Cerebellar cortex (tissue), 1 donor: ENCODE results near the gene AMMECR1L.
"Not testable (repeated sequence)": the region's sequence is repeated elsewhere in the genome, so short reads cannot be mapped to it uniquely, and the experiment has no call there.

Experiments used
- DNase-seq: peaks from one replicate; pipeline ENCODE4 v3.0.0-alpha.2; 2015; ENCODE audit warnings: low spot score

The AMMECR1L gene

GRCh38 chr2:127885780-127886592, at the start of gene AMMECR1L:
AMMECR1L (minus strand) TSS chr2:127885956; CDS start chr2:127874234, 11,722 bp downstream.
- DNase-seq = peak; percentile 80

GRCh38 chr2:127935337-127935736, 49.6 kb upstream of the AMMECR1L start:
- no peak for DNase-seq

- no peak for DNase-seq
Measured at GRCh38 chr2:127932199-127932876, 46.6 kb upstream of the AMMECR1L start.

- no peak for DNase-seq
Measured at GRCh38 chr2:127929449-127929848, 43.7 kb upstream of the AMMECR1L start.

GRCh38 chr2:127927384-127927783, 41.6 kb upstream of the AMMECR1L start:
- no peak for DNase-seq

GRCh38 chr2:127917916-127918315, 32.2 kb upstream of the AMMECR1L start:
- no peak for DNase-seq

GRCh38 chr2:127913808-127914457, 28.2 kb upstream of the AMMECR1L start:
- DNase-seq = no peak

- no peak for DNase-seq
Measured at GRCh38 chr2:127911737-127912136, 26.0 kb upstream of the AMMECR1L start.

- no peak for DNase-seq
Measured at GRCh38 chr2:127910415-127910814, 24.7 kb upstream of the AMMECR1L start.

GRCh38 chr2:127909019-127909418, 23.3 kb upstream of the AMMECR1L start:
- no peak for DNase-seq

GRCh38 chr2:127907733-127908400, 22.1 kb upstream of the AMMECR1L start:
- DNase-seq = not testable (repeated sequence)

GRCh38 chr2:127906206-127906926, 20.6 kb upstream of the AMMECR1L start:
- no peak for DNase-seq

GRCh38 chr2:127901339-127902056, 15.7 kb upstream of the AMMECR1L start:
- peak; percentile 88 for DNase-seq

GRCh38 chr2:127897531-127898211, 11.9 kb upstream of the AMMECR1L start:
- no peak for DNase-seq

GRCh38 chr2:127893494-127893893, 7.7 kb upstream of the AMMECR1L start:
- DNase-seq = no peak

GRCh38 chr2:127893033-127893432, 7.3 kb upstream of the AMMECR1L start:
- DNase-seq = no peak

GRCh38 chr2:127891811-127892210, 6.1 kb upstream of the AMMECR1L start:
- peak; percentile 19 for DNase-seq

GRCh38 chr2:127890756-127891155, 5.0 kb upstream of the AMMECR1L start:
- not testable (repeated sequence) for DNase-seq

- no peak for DNase-seq
Measured at GRCh38 chr2:127888772-127889171, 3.0 kb upstream of the AMMECR1L start.

- DNase-seq = no peak
Measured at GRCh38 chr2:127887776-127888130, 2.0 kb upstream of the AMMECR1L start.
